Measurements from ENCODE around the gene INSL3.

The INSL3 gene

DNA sequence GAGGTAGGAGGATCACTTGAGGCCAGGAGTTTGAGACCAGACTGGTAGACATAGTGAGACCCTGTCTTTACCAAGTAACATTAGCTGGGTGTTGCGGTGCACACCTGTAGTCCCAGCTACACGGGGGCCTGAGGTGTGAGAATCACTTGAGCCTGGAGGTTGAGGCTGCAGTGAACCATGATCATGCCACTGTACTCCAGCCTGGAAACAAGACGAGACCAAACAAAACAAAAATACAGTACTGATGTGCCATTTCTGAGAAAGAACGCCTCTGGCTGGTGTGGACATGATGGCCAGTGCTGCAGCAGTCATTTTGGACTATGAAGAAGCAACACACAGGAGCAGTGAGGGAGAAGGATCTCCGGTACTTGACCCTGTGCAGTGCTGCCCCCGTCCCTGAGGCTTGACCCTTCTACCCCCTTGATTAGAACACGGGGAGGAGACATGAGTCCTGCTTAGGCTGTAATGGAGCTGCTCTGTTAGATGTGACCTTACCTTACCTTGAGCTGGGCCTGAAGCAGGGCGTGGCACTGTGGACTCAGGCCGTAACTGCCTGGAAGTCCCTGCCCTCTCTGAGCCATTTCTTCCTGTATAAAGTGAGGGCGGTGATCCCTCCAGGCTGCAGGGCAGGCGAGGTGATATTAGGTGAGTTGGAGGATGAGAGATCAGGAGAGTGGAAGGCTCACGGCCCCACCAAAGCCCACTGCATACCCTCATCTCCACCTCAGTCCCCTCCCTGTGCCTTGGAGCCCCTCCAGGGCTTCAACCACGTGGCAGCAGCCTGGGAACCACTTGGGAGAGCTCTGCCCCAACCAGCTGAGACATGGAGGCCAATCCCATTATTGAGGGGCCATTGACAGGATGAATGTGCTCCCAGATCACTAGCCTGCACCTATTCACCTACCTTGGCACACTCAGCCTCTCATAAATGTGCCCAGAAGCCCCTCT, 44.3 kb upstream of the INSL3 start:
- no peak overlapping the region for H3K4me3 ChIP-seq (ENCODE audit: low read depth, low read length)
- no peak for DNase-seq (ENCODE audit: low read depth, low spot score)
- POLR2A ChIA-PET: interaction anchor here (0.6 to 2.4 kb wide), 3 partner anchors 67 to 98 kb away, joined by 4 to 14 read pairs (median 4); partner anchors contain the start of gene CCDC124
- CTCF ChIA-PET: interaction anchor here (0.6 to 3.9 kb wide), 4 partner anchors 9 to 522 kb away, joined by 3 to 21 read pairs (median 6); partner anchors contain the start of gene CCDC124
- TF ChIP-seq, protein P1, sequence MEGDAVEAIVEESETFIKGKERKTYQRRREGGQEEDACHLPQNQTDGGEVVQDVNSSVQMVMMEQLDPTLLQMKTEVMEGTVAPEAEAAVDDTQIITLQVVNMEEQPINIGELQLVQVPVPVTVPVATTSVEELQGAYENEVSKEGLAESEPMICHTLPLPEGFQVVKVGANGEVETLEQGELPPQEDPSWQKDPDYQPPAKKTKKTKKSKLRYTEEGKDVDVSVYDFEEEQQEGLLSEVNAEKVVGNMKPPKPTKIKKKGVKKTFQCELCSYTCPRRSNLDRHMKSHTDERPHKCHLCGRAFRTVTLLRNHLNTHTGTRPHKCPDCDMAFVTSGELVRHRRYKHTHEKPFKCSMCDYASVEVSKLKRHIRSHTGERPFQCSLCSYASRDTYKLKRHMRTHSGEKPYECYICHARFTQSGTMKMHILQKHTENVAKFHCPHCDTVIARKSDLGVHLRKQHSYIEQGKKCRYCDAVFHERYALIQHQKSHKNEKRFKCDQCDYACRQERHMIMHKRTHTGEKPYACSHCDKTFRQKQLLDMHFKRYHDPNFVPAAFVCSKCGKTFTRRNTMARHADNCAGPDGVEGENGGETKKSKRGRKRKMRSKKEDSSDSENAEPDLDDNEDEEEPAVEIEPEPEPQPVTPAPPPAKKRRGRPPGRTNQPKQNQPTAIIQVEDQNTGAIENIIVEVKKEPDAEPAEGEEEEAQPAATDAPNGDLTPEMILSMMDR (IDR thresholded peaks at IDR 0.05; ENCODE audit: insufficient read depth, low read length, missing control alignments): no peak

DNA sequence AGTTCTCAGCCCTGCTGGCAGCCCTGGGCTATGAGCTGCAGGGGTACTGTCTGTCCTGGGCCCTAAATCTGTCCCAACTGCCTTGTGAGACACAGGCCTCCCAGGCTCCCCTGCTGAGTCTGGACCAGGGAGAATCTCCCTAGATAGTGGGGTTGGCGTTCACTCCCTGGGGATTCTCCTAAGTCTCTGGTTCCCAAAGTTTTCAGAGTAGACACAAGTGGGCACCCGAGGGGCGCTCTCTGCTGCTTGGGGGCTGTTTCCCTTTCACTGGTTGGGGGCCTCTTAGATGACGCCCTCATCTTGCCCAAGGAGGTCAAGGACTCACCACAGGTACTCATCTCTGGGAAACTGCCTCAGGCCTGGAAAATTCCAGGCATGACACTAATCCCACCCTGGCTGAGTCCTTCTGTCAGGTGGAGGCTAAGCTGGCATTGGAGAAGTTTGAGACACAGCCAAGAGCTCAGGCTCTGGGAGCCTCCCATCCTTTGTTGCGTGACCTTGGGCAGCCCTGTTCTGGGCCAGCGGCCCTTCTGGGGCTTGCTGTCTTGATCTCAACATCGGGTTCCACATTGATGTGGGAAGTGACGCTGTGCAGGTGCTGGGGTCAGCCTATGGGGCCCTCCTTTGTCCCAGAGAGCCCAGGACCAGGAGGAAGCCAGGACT, 42.3 kb upstream of the INSL3 start:
- TF ChIP-seq, protein P1 (IDR thresholded peaks at IDR 0.05; ENCODE audit: insufficient read depth, low read length, missing control alignments): no peak
- H3K4me3 ChIP-seq (ENCODE audit: low read depth, low read length): no peak overlapping the region
- no peak for DNase-seq (ENCODE audit: low read depth, low spot score)
- CTCF ChIA-PET: interaction anchor here (2.1 to 3.9 kb wide), 2 partner anchors 69 to 133 kb away, joined by 6 to 21 read pairs; partner anchors contain the start of gene CCDC124
- POLR2A ChIA-PET: interaction anchor here (0.8 kb wide), 1 partner anchor 74 kb away, joined by 5 read pairs; no protein-coding TSS in a partner anchor

DNA sequence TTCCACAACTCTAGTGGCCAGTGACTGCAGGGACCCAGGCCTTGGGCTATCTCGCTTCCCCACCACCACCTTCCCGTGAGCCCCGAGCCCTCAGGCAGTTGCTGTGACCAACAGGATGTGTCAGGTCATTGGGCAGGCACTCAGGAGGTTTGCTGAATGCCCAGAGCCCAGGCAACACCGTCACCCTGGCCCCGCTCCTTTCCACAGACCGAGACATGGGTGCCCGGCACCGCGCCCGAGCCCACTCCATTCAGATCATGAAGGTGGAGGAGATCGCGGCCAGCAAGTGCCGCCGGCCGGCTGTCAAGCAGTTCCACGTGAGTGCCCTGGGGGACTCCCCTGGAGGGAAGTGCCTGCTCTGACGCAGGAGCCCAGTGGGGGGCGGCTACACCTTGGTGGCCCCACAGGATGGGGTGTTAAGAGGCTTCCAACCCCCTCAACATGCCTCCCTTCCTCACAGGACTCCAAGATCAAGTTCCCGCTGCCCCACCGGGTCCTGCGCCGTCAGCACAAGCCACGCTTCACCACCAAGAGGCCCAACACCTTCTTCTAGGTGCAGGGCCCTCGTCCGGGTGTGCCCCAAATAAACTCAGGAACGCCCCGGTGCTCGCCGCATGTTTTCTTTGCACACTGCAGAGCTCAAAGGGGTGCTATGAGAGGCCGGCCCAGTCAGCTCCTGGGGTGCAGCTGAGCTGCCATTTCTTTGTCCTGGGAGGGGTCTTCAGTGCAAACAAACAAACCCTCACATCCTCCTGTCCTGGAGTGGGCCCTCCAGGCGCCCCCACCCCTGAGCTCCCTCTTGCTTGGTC, 41.6 kb upstream of the INSL3 start:
- no peak for DNase-seq (ENCODE audit: low read depth, low spot score)
- POLR2A ChIA-PET: interaction anchor here (0.8 kb wide), 1 partner anchor 75 kb away, joined by 5 read pairs; no protein-coding TSS in a partner anchor
- TF ChIP-seq, protein P1 (IDR thresholded peaks at IDR 0.05; ENCODE audit: insufficient read depth, low read length, missing control alignments): no peak
- H3K4me3 ChIP-seq (ENCODE audit: low read depth, low read length): no peak overlapping the region
- CTCF ChIA-PET: interaction anchor here (2.1 to 3.9 kb wide), 3 partner anchors 69 to 133 kb away, joined by 6 to 41 read pairs (median 21); partner anchors contain the start of gene CCDC124

DNA sequence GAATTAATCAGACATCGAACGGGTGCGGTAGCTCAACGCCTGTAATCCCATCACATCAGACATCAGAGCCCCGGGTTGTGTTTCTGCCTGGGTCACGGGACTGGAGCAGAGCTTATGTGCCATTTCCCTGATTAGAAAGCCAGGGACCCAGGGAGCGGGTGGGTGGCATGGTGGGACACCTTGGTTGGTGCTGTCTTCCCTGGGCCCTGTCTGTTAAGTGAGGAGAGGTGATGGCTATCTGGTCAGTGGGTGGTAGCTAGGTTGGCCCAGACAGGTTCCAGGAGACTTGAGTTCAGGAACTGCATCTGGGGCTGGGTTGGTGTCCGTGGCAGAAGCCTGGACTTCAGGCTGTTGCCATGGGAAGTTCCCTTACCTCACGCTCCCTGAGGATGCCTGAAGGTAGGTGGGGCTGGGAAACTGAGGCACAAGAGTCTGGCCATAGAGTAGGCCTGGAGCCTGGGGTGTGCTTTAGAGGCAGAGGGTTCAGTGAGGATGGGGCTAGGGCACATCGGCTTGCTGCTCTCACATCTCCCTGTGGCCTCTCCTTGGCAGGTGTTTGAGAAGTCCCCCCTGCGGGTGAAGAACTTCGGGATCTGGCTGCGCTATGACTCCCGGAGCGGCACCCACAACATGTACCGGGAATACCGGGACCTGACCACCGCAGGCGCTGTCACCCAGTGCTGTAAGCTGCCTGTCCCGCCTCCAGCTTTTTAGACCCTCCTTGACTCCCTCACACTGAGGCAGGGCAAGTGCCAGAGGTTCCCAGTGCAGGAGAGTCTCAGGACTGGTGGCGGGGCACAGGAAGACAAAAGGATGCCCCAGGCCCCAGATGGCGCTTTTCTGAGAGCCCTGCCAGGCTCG, 40.5 kb upstream of the INSL3 start:
- DNase-seq (ENCODE audit: low read depth, low spot score): no peak
- TF ChIP-seq, protein P1 (IDR thresholded peaks at IDR 0.05; ENCODE audit: insufficient read depth, low read length, missing control alignments): no peak
- ChIA-PET CTCF (interaction anchor here (1.1 to 5.1 kb wide), 4 partner anchors 9 to 195 kb away, joined by 3 to 73 read pairs (median 34); partner anchors contain the start of genes CCDC124 and SLC5A5), POLR2A (interaction anchor here (0.5 to 1.0 kb wide), 3 partner anchors 71 to 878 kb away, joined by 3 read pairs; partner anchors contain the start of gene CCDC124)
- H3K4me3 ChIP-seq (ENCODE audit: low read depth, low read length): peak overlapping the region; percentile 92

DNA sequence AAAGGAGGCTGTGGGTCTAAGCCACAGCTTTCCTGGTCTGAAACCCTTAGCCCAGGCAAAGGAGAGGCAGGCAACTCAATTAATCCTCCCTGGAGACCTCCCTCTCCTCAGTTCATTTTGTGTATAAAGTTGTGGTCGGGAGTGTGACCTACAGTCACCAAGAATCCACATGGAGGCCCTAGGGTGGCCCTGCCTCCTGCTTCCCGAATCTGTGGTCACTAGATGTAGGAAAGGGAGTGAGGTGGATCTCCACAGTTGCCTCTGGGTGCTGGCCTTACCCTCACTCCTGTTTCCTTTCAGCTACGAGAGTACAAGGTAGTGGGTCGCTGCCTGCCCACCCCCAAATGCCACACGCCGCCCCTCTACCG, 39.7 kb upstream of the INSL3 start:
- CTCF ChIA-PET: interaction anchor here (1.1 to 5.1 kb wide), 5 partner anchors 10 to 196 kb away, joined by 3 to 73 read pairs (median 27); partner anchors contain the start of genes CCDC124 and SLC5A5
- POLR2A ChIA-PET: interaction anchor here (1.0 to 1.8 kb wide), 2 partner anchors 10 to 72 kb away, joined by 3 to 10 read pairs; partner anchors contain the start of gene CCDC124
- TF ChIP-seq, protein P1 (IDR thresholded peaks at IDR 0.05; ENCODE audit: insufficient read depth, low read length, missing control alignments): no peak
- peak overlapping the region; percentile 92 for H3K4me3 ChIP-seq (ENCODE audit: low read depth, low read length)
- DNase-seq (ENCODE audit: low read depth, low spot score): no peak

Measured in AG04449 (cell line).